ENCODE data around the gene CSPG5. TPM values are rescaled to one million over a fixed set of nuclear protein-coding genes. Genes with fewer than 3 reads are reported as not detected.

CSPG5 gene
- total and polyA plus RNA-seq, 4 experiments from 2014 or later = 0.20 to 0.42 TPM; not detected in 2

- no peaks in the 10 kb centered on the region for H3K27me3 Mint-ChIP-seq
- peaks cover 30 to 67% of the 10 kb centered on the region in 2 donors for H3K36me3 Mint-ChIP-seq
- Histone ChIP-seq H3K4me1 (ENCODE audit: insufficient read depth, low read length) (no peaks in the 10 kb centered on the region), H3K4me3 (ENCODE audit: low read length in 2 of 2) (no peak overlapping the region), H3K27ac (ENCODE audit: low read depth, low read length) (no peak overlapping the region), H3K27me3 (ENCODE audit: insufficient read depth, low read length) (no peaks in the 10 kb centered on the region), H3K9me3 (ENCODE audit: control insufficient read depth in 1 of 2, low read length in 2 of 2) (no peaks in the 10 kb centered on the region), H3K36me3 (ENCODE audit: insufficient read depth, low read length) (peaks cover 22% of the 10 kb centered on the region)
- no peak for DNase-seq
- H3K9me3 Mint-ChIP-seq = no peaks in the 10 kb centered on the region
- ChIA-PET POLR2A (ENCODE audit: partially characterized antibody) (no interaction called here), CTCF (ENCODE audit: partially characterized antibody) (no interaction called here)
- no peak overlapping the region for H3K4me3 Mint-ChIP-seq
- intact Hi-C loops (cut with micrococcal nuclease) = no loop called here
- no peak overlapping the region for H3K27ac Mint-ChIP-seq
- peaks cover 0 to 3% (median 2%) of the 10 kb centered on the region in 4 donors for H3K4me1 Mint-ChIP-seq
Observed at GRCh38 chr3:47603332-47603731, 24.7 kb upstream of the CSPG5 start.

GRCh38 chr3:47601281-47601680 lies 22.6 kb upstream of the CSPG5 start:
- Histone ChIP-seq H3K9me3 (ENCODE audit: control insufficient read depth in 1 of 2, low read length in 2 of 2) (no peaks in the 10 kb centered on the region), H3K4me3 (ENCODE audit: low read length in 2 of 2) (no peak overlapping the region), H3K36me3 (ENCODE audit: insufficient read depth, low read length) (peaks cover 17% of the 10 kb centered on the region), H3K4me1 (ENCODE audit: insufficient read depth, low read length) (no peaks in the 10 kb centered on the region), H3K27me3 (ENCODE audit: insufficient read depth, low read length) (no peaks in the 10 kb centered on the region), H3K27ac (ENCODE audit: low read depth, low read length) (no peak overlapping the region)
- intact Hi-C loops (cut with micrococcal nuclease) = no loop called here
- peak overlapping the region in 1 of 7 donors; percentile 41 for H3K27ac Mint-ChIP-seq
- CTCF ChIA-PET (ENCODE audit: partially characterized antibody) = interaction anchor here (1.1 kb wide), 1 partner anchor 12 kb away, joined by 6 read pairs; no protein-coding TSS in a partner anchor
- no peak overlapping the region for H3K4me3 Mint-ChIP-seq
- POLR2A ChIA-PET (ENCODE audit: partially characterized antibody) = no interaction called here
- DNase-seq = no peak
- no peaks in the 10 kb centered on the region for H3K27me3 Mint-ChIP-seq
- peaks cover 0 to 4% (median 3%) of the 10 kb centered on the region in 4 donors for H3K4me1 Mint-ChIP-seq
- H3K36me3 Mint-ChIP-seq = peaks cover 29 to 60% of the 10 kb centered on the region in 2 donors
- H3K9me3 Mint-ChIP-seq = no peaks in the 10 kb centered on the region

- Histone ChIP-seq H3K27me3 (ENCODE audit: insufficient read depth, low read length) (no peaks in the 10 kb centered on the region), H3K4me3 (ENCODE audit: low read length in 2 of 2) (no peak overlapping the region), H3K9me3 (ENCODE audit: control insufficient read depth in 1 of 2, low read length in 2 of 2) (no peaks in the 10 kb centered on the region), H3K27ac (ENCODE audit: low read depth, low read length) (no peak overlapping the region), H3K36me3 (ENCODE audit: insufficient read depth, low read length) (peaks cover 14% of the 10 kb centered on the region), H3K4me1 (ENCODE audit: insufficient read depth, low read length) (no peaks in the 10 kb centered on the region)
- H3K27ac Mint-ChIP-seq = peak overlapping the region in 1 of 7 donors; percentile 70
- peaks cover 0 to 6% (median 0%) of the 10 kb centered on the region in 4 donors for H3K4me1 Mint-ChIP-seq
- ChIA-PET CTCF (ENCODE audit: partially characterized antibody) (no interaction called here), POLR2A (ENCODE audit: partially characterized antibody) (no interaction called here)
- intact Hi-C loops (cut with micrococcal nuclease) = no loop called here
- no peak for DNase-seq
- H3K9me3 Mint-ChIP-seq = no peaks in the 10 kb centered on the region
- peaks cover 36 to 61% of the 10 kb centered on the region in 2 donors for H3K36me3 Mint-ChIP-seq
- no peaks in the 10 kb centered on the region for H3K27me3 Mint-ChIP-seq
- no peak overlapping the region for H3K4me3 Mint-ChIP-seq
Observed at GRCh38 chr3:47594792-47595191, 16.1 kb upstream of the CSPG5 start.

- ChIA-PET POLR2A (ENCODE audit: partially characterized antibody) (no interaction called here), CTCF (ENCODE audit: partially characterized antibody) (no interaction called here)
- peaks cover 48 to 64% of the 10 kb centered on the region in 2 donors for H3K36me3 Mint-ChIP-seq
- H3K27ac ChIP-seq (ENCODE audit: low read depth, low read length) = no peak overlapping the region
- H3K4me3 ChIP-seq (ENCODE audit: low read length in 2 of 2) = no peak overlapping the region
- H3K27ac Mint-ChIP-seq = no peak overlapping the region
- no peaks in the 10 kb centered on the region for H3K27me3 ChIP-seq (ENCODE audit: insufficient read depth, low read length)
- H3K9me3 Mint-ChIP-seq = no peaks in the 10 kb centered on the region
- H3K4me1 ChIP-seq (ENCODE audit: insufficient read depth, low read length) = no peaks in the 10 kb centered on the region
- intact Hi-C loops (cut with micrococcal nuclease) = no loop called here
- peaks cover 0 to 2% (median 0%) of the 10 kb centered on the region in 4 donors for H3K4me1 Mint-ChIP-seq
- DNase-seq = no peak
- peaks cover 31% of the 10 kb centered on the region for H3K36me3 ChIP-seq (ENCODE audit: insufficient read depth, low read length)
- H3K9me3 ChIP-seq (ENCODE audit: control insufficient read depth in 1 of 2, low read length in 2 of 2) = no peaks in the 10 kb centered on the region
- H3K4me3 Mint-ChIP-seq = no peak overlapping the region
- no peaks in the 10 kb centered on the region for H3K27me3 Mint-ChIP-seq
Observed at GRCh38 chr3:47592066-47592795, 13.6 kb upstream of the CSPG5 start.

- no peak overlapping the region for H3K4me3 ChIP-seq (ENCODE audit: low read length in 2 of 2)
- Mint-ChIP-seq H3K27ac (peak overlapping the region in 3 of 7 donors; percentile 8 to 42 (median 14)), H3K9me3 (no peaks in the 10 kb centered on the region), H3K36me3 (peaks cover 55 to 72% of the 10 kb centered on the region in 2 donors), H3K4me1 (peaks cover 0 to 2% (median 0%) of the 10 kb centered on the region in 4 donors), H3K4me3 (peak overlapping the region in 1 of 8 donors; percentile 48), H3K27me3 (no peaks in the 10 kb centered on the region)
- intact Hi-C loops (cut with micrococcal nuclease) = no loop called here
- H3K27me3 ChIP-seq (ENCODE audit: insufficient read depth, low read length) = no peaks in the 10 kb centered on the region
- POLR2A ChIA-PET (ENCODE audit: partially characterized antibody) = no interaction called here
- CTCF ChIA-PET (ENCODE audit: partially characterized antibody) = interaction anchor here (0.9 kb wide), 1 partner anchor 68 kb away, joined by 3 read pairs; no protein-coding TSS in a partner anchor
- no peak overlapping the region for H3K27ac ChIP-seq (ENCODE audit: low read depth, low read length)
- H3K4me1 ChIP-seq (ENCODE audit: insufficient read depth, low read length) = no peaks in the 10 kb centered on the region
- H3K9me3 ChIP-seq (ENCODE audit: control insufficient read depth in 1 of 2, low read length in 2 of 2) = no peaks in the 10 kb centered on the region
- DNase-seq = no peak
- H3K36me3 ChIP-seq (ENCODE audit: insufficient read depth, low read length) = peaks cover 41% of the 10 kb centered on the region
Observed at GRCh38 chr3:47590216-47590615, 11.6 kb upstream of the CSPG5 start.

- H3K27me3 Mint-ChIP-seq = no peaks in the 10 kb centered on the region
Observed at GRCh38 chr3:47588587-47588986, 9.9 kb upstream of the CSPG5 start.

GRCh38 chr3:47588053-47588452 lies 9.4 kb upstream of the CSPG5 start:
- H3K36me3 Mint-ChIP-seq = peaks cover 49 to 61% of the 10 kb centered on the region in 2 donors
- intact Hi-C loops (cut with micrococcal nuclease) = loop anchor here (10.0 kb wide), 1 partner anchor 197 kb away; the partner anchor contains the start of gene SMARCC1
- POLR2A ChIA-PET (ENCODE audit: partially characterized antibody) = no interaction called here
- peaks cover 43% of the 10 kb centered on the region for H3K36me3 ChIP-seq (ENCODE audit: insufficient read depth, low read length)
- CTCF ChIA-PET (ENCODE audit: partially characterized antibody) = no interaction called here
- no peak for DNase-seq
- no peak overlapping the region for H3K27ac ChIP-seq (ENCODE audit: low read depth, low read length)
- H3K4me1 Mint-ChIP-seq = no peaks in the 10 kb centered on the region
- no peak overlapping the region for H3K4me3 Mint-ChIP-seq
- H3K9me3 Mint-ChIP-seq = no peaks in the 10 kb centered on the region
- no peaks in the 10 kb centered on the region for H3K27me3 ChIP-seq (ENCODE audit: insufficient read depth, low read length)
- H3K4me1 ChIP-seq (ENCODE audit: insufficient read depth, low read length) = no peaks in the 10 kb centered on the region
- no peaks in the 10 kb centered on the region for H3K27me3 Mint-ChIP-seq
- peak overlapping the region in 1 of 7 donors; percentile 75 for H3K27ac Mint-ChIP-seq
- no peak overlapping the region for H3K4me3 ChIP-seq (ENCODE audit: low read length in 2 of 2)
- H3K9me3 ChIP-seq (ENCODE audit: control insufficient read depth in 1 of 2, low read length in 2 of 2) = no peaks in the 10 kb centered on the region

More at GRCh38 chr3:47588587-47588986, 9.9 kb upstream of the CSPG5 start:
- ChIA-PET CTCF (ENCODE audit: partially characterized antibody) (no interaction called here), POLR2A (ENCODE audit: partially characterized antibody) (no interaction called here)
- peaks cover 49 to 66% of the 10 kb centered on the region in 2 donors for H3K36me3 Mint-ChIP-seq
- no peak overlapping the region for H3K4me3 Mint-ChIP-seq
- no peaks in the 10 kb centered on the region for H3K9me3 Mint-ChIP-seq
- intact Hi-C loops (cut with micrococcal nuclease) = loop anchor here (10.0 kb wide), 1 partner anchor 196 kb away; the partner anchor contains the start of gene SMARCC1
- no peaks in the 10 kb centered on the region for H3K4me1 Mint-ChIP-seq
- H3K9me3 ChIP-seq (ENCODE audit: control insufficient read depth in 1 of 2, low read length in 2 of 2) = no peaks in the 10 kb centered on the region
- no peak overlapping the region for H3K27ac Mint-ChIP-seq
- no peaks in the 10 kb centered on the region for H3K27me3 ChIP-seq (ENCODE audit: insufficient read depth, low read length)
- H3K4me1 ChIP-seq (ENCODE audit: insufficient read depth, low read length) = no peaks in the 10 kb centered on the region
- no peak overlapping the region for H3K4me3 ChIP-seq (ENCODE audit: low read length in 2 of 2)
- H3K27ac ChIP-seq (ENCODE audit: low read depth, low read length) = no peak overlapping the region
- H3K36me3 ChIP-seq (ENCODE audit: insufficient read depth, low read length) = peaks cover 43% of the 10 kb centered on the region
- no peak for DNase-seq

Measured in CD4-positive, alpha-beta memory T cell (primary cell).